K562 (cell line): ENCODE data around the gene CUEDC2. TPM values are rescaled to one million over a fixed set of nuclear protein-coding genes. Genes with fewer than 3 reads are reported as not detected.

Source experiments
- CTBP1 ChIP-seq: fragments of 450-650 bp; IDR thresholded peaks from 2 replicates; pipeline ENCODE4 v1.6.1; 2016; ENCODE audit warnings: borderline replicate concordance
- FOSL1 ChIP-seq: fragments of 200-800 bp; sonication (Bioruptor generic); conservative IDR thresholded peaks from 2 replicates; pipeline ENCODE4 v1.6.1; 2016; ENCODE audit warnings: missing genetic modification characterization, missing compliant biosample characterization
- FOXK2 ChIP-seq, 2 experiments: fragments of 450-650 bp; IDR thresholded peaks in 1 of 2; conservative IDR thresholded peaks in 1 of 2; 2 replicates each; pipeline ENCODE4 v1.6.1; 2016; ENCODE audit warnings: low read depth in 2 of 2, mild to moderate bottlenecking in 1 of 2
- KLF6 ChIP-seq: fragments of 250-450 bp; sonication (Bioruptor Pico); IDR thresholded peaks from 2 replicates; pipeline ENCODE4 v1.4.0; 2020; ENCODE audit warnings: mild to moderate bottlenecking, moderate library complexity, borderline replicate concordance
- MCM3 ChIP-seq: fragments of 450-650 bp; IDR thresholded peaks from 2 replicates; pipeline ENCODE4 v1.6.1; 2016
- NFE2L1 ChIP-seq: fragments of 450-650 bp; IDR thresholded peaks from 2 replicates; pipeline ENCODE4 v1.6.1; 2016; ENCODE audit warnings: missing genetic modification characterization, low read depth, mild to moderate bottlenecking, missing compliant biosample characterization, moderate library complexity, borderline replicate concordance
- NFIC ChIP-seq: fragments of 450-650 bp; IDR thresholded peaks from 2 replicates; pipeline ENCODE4 v1.6.1; 2017; ENCODE audit warnings: mild to moderate bottlenecking, inconsistent platforms
- NR2C1 ChIP-seq, 2 experiments: fragments of 450-650 bp; IDR thresholded peaks; 2 replicates each; pipeline ENCODE4 v1.6.1; 2017; ENCODE audit warnings: mild to moderate bottlenecking in 2 of 2, antibody characterized with exemption in 1 of 2, inconsistent platforms in 1 of 2, missing compliant biosample characterization in 1 of 2, missing genetic modification characterization in 1 of 2
- NR3C1 ChIP-seq: sonication (generic); formaldehyde crosslinking; IDR thresholded peaks from 2 replicates; pipeline ENCODE4 v1.8.1; 2022; ENCODE audit warnings: missing genetic modification reagents
- OTX1 ChIP-seq: fragments of 450-650 bp; formaldehyde crosslinking; IDR thresholded peaks from 2 replicates; pipeline ENCODE4 v1.4.0; 2022; ENCODE audit warnings: mild to moderate bottlenecking
- RBM15 ChIP-seq: fragments of 200-400 bp; formaldehyde crosslinking; IDR thresholded peaks from 2 replicates; pipeline ENCODE4 v1.6.1; 2018; ENCODE audit warnings: mild to moderate bottlenecking, low read length, moderate library complexity; ENCODE audit not compliant: insufficient read depth
- SAP30 ChIP-seq: fragments of 200-600 bp; sonication (generic); IDR thresholded peaks from 2 replicates; pipeline ENCODE4 v1.6.1; 2012; ENCODE audit warnings: borderline replicate concordance, low read depth, mild to moderate bottlenecking, moderate library complexity, low read length, control low read depth, inconsistent platforms; ENCODE audit not compliant: insufficient read depth, poor library complexity, severe bottlenecking
- ZFX ChIP-seq: sonication (generic); formaldehyde crosslinking; IDR thresholded peaks from 2 replicates; pipeline ENCODE4 v1.8.0; 2022; ENCODE audit warnings: mild to moderate bottlenecking, missing genetic modification reagents, moderate library complexity
- ZNF146 ChIP-seq: IDR thresholded peaks from one replicate; pipeline ENCODE4 v1.6.1; 2018; ENCODE audit warnings: missing compliant biosample characterization; ENCODE audit not compliant: unreplicated experiment
- ZNF184 ChIP-seq: sonication (generic); formaldehyde crosslinking; IDR thresholded peaks from 2 replicates; pipeline ENCODE4 v1.5.0; 2020; ENCODE audit warnings: missing genetic modification reagents
- ZNF282 ChIP-seq: sonication (generic); formaldehyde crosslinking; IDR thresholded peaks from 2 replicates; pipeline ENCODE4 v1.8.1; 2023; ENCODE audit warnings: missing genetic modification reagents
- ZNF408 ChIP-seq: fragments of 250-450 bp; sonication (Bioruptor Pico); IDR thresholded peaks from 2 replicates; pipeline ENCODE4 v1.4.0; 2020; ENCODE audit warnings: low read depth, mild to moderate bottlenecking, moderate library complexity
- polyA plus RNA-seq, 8 experiments: library from polyadenylated mRNA; depleted of rRNA in 4 of 8; stranded (reverse) in 5 of 8; unstranded in 3 of 8; fragments of >200 nt; fragmentation: Nextera tagmentation in 2 of 8; fragmentation: Illumina TruSeq in 1 of 8; extraction: Ambion mirVana in 2 of 8; extraction: Trizol in 1 of 8; gene quantifications; 2 replicates each; pipeline versions ENCODE4 v1.2.1 to v1.2.3, GENCODE V29; 2011 to 2014; ENCODE audit warnings: inconsistent platforms in 1 of 8, missing spikeins in 1 of 8
- total RNA-seq, 7 experiments: library from RNA; depleted of rRNA in 6 of 7; stranded (reverse); fragments of >200 nt in 6 of 7; fragmentation: Illumina TruSeq in 2 of 7; extraction: Trizol in 2 of 7; gene quantifications; 2 replicates each; pipeline versions ENCODE4 v1.2.1 to v1.2.3, GENCODE V29; 2011 to 2021; ENCODE audit warnings: low replicate concordance in 1 of 7
- TF ChIP-seq, protein P1 (sequence below): sonication (generic); IDR thresholded peaks from 2 replicates; pipeline ENCODE4 v1.6.1; 2016
- TF ChIP-seq, protein P2 (sequence below), 2 experiments: IDR thresholded peaks; 2 replicates each; pipeline ENCODE4 v1.6.1; 2012; ENCODE audit warnings: improper control_type of control experiment in 2 of 2, low read depth in 2 of 2, low read length in 2 of 2, borderline replicate concordance in 1 of 2
- TF ChIP-seq, protein P3 (sequence below): sonication (generic); formaldehyde crosslinking; IDR thresholded peaks from 2 replicates; pipeline ENCODE4 v1.9.0; 2022; ENCODE audit warnings: mild to moderate bottlenecking, missing genetic modification reagents
- TF ChIP-seq, protein P4 (sequence below): sonication (generic); formaldehyde crosslinking; IDR thresholded peaks from 2 replicates; pipeline ENCODE4 v1.8.1; 2023; ENCODE audit warnings: mild to moderate bottlenecking, missing genetic modification reagents

The CUEDC2 gene
- total and polyA plus RNA-seq, 9 of the 15 experiments (the other 6 are each of a cell fraction or from before 2014, with no cell fraction given) = 8.5 to 48.9 (median 27.4) TPM

DNA sequence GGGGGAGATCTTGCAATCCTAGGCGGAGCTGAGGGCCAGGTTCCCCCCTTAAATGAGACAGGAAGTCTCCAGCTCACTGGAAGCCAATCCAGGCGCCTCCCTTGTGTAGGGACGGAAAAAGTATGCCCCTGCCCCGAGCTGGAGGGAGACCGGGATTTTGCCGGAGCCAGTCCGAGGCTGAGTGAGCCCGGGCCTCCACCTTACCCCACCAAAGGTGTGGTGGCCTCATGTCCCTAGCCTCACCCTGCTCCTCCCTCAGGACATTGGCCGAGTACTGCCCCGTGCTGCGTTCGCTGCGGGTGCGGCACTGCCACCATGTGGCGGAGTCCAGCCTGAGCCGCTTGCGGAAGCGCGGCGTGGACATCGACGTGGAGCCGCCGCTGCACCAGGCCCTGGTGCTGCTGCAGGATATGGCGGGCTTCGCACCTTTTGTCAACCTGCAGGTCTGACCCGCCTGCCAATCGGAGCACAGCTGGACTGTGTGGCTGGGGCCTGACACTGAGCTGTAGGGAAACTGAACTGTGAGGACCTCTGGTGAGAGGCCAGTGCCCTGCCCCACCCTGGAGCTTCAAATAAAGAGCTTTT, 9.7 kb downstream of the CUEDC2 start (continued):
- TF ChIP-seq, protein P1, sequence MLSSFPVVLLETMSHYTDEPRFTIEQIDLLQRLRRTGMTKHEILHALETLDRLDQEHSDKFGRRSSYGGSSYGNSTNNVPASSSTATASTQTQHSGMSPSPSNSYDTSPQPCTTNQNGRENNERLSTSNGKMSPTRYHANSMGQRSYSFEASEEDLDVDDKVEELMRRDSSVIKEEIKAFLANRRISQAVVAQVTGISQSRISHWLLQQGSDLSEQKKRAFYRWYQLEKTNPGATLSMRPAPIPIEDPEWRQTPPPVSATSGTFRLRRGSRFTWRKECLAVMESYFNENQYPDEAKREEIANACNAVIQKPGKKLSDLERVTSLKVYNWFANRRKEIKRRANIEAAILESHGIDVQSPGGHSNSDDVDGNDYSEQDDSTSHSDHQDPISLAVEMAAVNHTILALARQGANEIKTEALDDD = no peak
- TF ChIP-seq NFIC (0 out of 2 replicates have a peak, but pooled peaks have one; percentile 13), OTX1 (CRISPR knock-in tag) (no peak), ZNF408 (no peak), FOXK2 (conservative IDR thresholded peaks at IDR 0.05 in 1 of 2, IDR thresholded peaks at IDR 0.05 in 1 of 2; ENCODE audit: low read depth in 2 of 2) (no peak), ZFX (CRISPR knock-in tag) (peak; percentile 51; the same call in 1 of the 2 replicates), NFE2L1 (tag) (no peak), ZNF282 (CRISPR knock-in tag) (0 out of 2 replicates have a peak, but pooled peaks have one; percentile 64), CTBP1 (peak; percentile 83), ZNF184 (no peak), RBM15 (no peak), NR2C1 (IDR thresholded peaks at IDR 0.05) (no peak), NR2C1 (tag; IDR thresholded peaks at IDR 0.05) (no peak), FOSL1 (tag) (no peak), NR3C1 (no peak), MCM3 (no peak), ZNF146 (CRISPR knock-in tag) (no peak), KLF6 (CRISPR knock-in tag) (no peak), SAP30 (no peak)
- TF ChIP-seq, protein P2, sequence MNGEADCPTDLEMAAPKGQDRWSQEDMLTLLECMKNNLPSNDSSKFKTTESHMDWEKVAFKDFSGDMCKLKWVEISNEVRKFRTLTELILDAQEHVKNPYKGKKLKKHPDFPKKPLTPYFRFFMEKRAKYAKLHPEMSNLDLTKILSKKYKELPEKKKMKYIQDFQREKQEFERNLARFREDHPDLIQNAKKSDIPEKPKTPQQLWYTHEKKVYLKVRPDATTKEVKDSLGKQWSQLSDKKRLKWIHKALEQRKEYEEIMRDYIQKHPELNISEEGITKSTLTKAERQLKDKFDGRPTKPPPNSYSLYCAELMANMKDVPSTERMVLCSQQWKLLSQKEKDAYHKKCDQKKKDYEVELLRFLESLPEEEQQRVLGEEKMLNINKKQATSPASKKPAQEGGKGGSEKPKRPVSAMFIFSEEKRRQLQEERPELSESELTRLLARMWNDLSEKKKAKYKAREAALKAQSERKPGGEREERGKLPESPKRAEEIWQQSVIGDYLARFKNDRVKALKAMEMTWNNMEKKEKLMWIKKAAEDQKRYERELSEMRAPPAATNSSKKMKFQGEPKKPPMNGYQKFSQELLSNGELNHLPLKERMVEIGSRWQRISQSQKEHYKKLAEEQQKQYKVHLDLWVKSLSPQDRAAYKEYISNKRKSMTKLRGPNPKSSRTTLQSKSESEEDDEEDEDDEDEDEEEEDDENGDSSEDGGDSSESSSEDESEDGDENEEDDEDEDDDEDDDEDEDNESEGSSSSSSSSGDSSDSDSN (IDR thresholded peaks at IDR 0.05; ENCODE audit: borderline replicate concordance in 1 of 2, low read depth in 2 of 2, low read length in 2 of 2) = no peak
- TF ChIP-seq, protein P3, sequence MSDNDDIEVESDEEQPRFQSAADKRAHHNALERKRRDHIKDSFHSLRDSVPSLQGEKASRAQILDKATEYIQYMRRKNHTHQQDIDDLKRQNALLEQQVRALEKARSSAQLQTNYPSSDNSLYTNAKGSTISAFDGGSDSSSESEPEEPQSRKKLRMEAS (CRISPR knock-in tag) = peak; percentile 97
- TF ChIP-seq, protein P4, sequence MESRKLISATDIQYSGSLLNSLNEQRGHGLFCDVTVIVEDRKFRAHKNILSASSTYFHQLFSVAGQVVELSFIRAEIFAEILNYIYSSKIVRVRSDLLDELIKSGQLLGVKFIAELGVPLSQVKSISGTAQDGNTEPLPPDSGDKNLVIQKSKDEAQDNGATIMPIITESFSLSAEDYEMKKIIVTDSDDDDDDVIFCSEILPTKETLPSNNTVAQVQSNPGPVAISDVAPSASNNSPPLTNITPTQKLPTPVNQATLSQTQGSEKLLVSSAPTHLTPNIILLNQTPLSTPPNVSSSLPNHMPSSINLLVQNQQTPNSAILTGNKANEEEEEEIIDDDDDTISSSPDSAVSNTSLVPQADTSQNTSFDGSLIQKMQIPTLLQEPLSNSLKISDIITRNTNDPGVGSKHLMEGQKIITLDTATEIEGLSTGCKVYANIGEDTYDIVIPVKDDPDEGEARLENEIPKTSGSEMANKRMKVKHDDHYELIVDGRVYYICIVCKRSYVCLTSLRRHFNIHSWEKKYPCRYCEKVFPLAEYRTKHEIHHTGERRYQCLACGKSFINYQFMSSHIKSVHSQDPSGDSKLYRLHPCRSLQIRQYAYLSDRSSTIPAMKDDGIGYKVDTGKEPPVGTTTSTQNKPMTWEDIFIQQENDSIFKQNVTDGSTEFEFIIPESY (CRISPR knock-in tag) = peak; percentile 53; the same call in 1 of the 2 replicates
